ENCODE measurements around the gene CX3CL1. TPM values are rescaled to one million over a fixed set of nuclear protein-coding genes. Genes with fewer than 3 reads are reported as not detected.

Gene CX3CL1
- total RNA-seq, 2 experiments from 2014 or later = not detected

DNA sequence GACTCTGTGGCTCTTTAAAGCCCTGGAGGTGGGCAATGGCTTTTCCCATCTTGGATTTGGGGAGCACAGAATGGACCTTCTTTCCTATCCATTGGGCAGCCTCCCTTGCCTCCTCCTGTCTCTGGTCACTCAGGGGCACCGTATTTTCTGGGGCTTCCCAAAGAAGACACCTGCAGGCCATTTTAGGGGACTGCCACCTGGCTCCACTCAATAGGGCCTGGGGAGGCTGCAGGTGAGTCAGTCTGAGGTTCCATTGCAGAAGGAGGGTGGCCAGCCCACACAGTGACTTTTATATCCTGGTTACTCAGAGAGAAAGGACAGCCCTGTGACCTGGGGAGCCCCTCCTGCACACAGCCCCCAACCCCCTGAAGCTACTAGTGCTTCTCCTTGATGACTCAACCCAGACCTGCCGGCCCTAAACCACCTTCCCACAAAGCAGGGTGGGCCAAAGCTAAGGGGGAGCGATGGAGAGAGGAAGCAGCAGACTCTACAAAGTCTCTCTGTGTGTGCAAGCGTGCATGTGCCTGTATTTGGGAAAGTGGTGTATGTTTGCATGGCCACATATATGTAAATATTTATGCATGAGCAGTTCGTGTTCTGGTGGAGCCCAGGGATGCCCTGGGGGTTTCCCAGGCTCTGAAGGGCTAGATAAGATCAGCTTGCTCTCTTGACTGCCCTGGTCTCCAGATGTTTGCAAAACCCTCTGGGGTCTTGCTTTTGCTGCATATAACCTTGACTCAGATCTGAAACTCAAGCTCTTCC, 5.0 kb downstream of the CX3CL1 start:
- CTCF ChIA-PET (ENCODE audit: unreplicated experiment) = no interaction called here
- Histone ChIP-seq H4K20me1 (ENCODE audit: insufficient read depth, low read length) (no peaks in the 10 kb centered on the region), H3K79me2 (ENCODE audit: insufficient read depth, low read depth, low read length) (no peaks in the 10 kb centered on the region), H3K9me3 (ENCODE audit: low read length) (no peaks in the 10 kb centered on the region), H3K9me2 (ENCODE audit: insufficient read depth, low read length) (no peaks in the 10 kb centered on the region), H3K4me2 (ENCODE audit: low read length) (0 out of 2 replicates have a peak overlapping the region, but pooled peaks have one; percentile 4), H3K4me3 (ENCODE audit: low read depth, low read length, poor library complexity, severe bottlenecking) (no peak overlapping the region), H2AFZ (ENCODE audit: low read length) (peak overlapping the region; percentile 2; the same call in 1 of the 2 replicates), H3K4me1 (ENCODE audit: insufficient read depth, low read length, poor library complexity, severe bottlenecking) (peaks cover 4% of the 10 kb centered on the region), H3K27ac (ENCODE audit: low read depth, low read length, poor library complexity, severe bottlenecking) (no peak overlapping the region), H3K36me3 (ENCODE audit: insufficient read depth, low read length) (no peaks in the 10 kb centered on the region)
- intact Hi-C loops (cut with micrococcal nuclease; ENCODE audit: unreplicated experiment) = no loop called here
- TF ChIP-seq CTCF (conservative IDR thresholded peaks at IDR 0.05; ENCODE audit: low read length) (no peak), EZH2phosphoT487 (IDR thresholded peaks at IDR 0.05; ENCODE audit: borderline replicate concordance, low read depth, low read length) (no peak)
- DNase-seq (ENCODE audit: low spot score) = peak; percentile 8
- no TSS peak for BruUV-seq (replicated peaks)
- POLR2A ChIA-PET = no interaction called here

- H3K9me3 ChIP-seq (ENCODE audit: low read length) = no peaks in the 10 kb centered on the region
- intact Hi-C loops (cut with micrococcal nuclease; ENCODE audit: unreplicated experiment) = no loop called here
- H3K9me2 ChIP-seq (ENCODE audit: insufficient read depth, low read length) = no peaks in the 10 kb centered on the region
- ChIA-PET POLR2A (no interaction called here), CTCF (ENCODE audit: unreplicated experiment) (no interaction called here)
- no peak overlapping the region for H3K4me2 ChIP-seq (ENCODE audit: low read length)
- no peak overlapping the region for H3K4me3 ChIP-seq (ENCODE audit: low read depth, low read length, poor library complexity, severe bottlenecking)
- DNase-seq (ENCODE audit: low spot score) = no peak
- no peak overlapping the region for H3K27ac ChIP-seq (ENCODE audit: low read depth, low read length, poor library complexity, severe bottlenecking)
- no peaks in the 10 kb centered on the region for H3K36me3 ChIP-seq (ENCODE audit: insufficient read depth, low read length)
- peaks cover 10% of the 10 kb centered on the region for H3K4me1 ChIP-seq (ENCODE audit: insufficient read depth, low read length, poor library complexity, severe bottlenecking)
- H3K79me2 ChIP-seq (ENCODE audit: insufficient read depth, low read depth, low read length) = no peaks in the 10 kb centered on the region
- no TSS peak for BruUV-seq (replicated peaks)
- H2AFZ ChIP-seq (ENCODE audit: low read length) = no peak overlapping the region
- TF ChIP-seq EZH2phosphoT487 (IDR thresholded peaks at IDR 0.05; ENCODE audit: borderline replicate concordance, low read depth, low read length) (no peak), CTCF (conservative IDR thresholded peaks at IDR 0.05; ENCODE audit: low read length) (no peak)
- H4K20me1 ChIP-seq (ENCODE audit: insufficient read depth, low read length) = no peaks in the 10 kb centered on the region
Observed at GRCh38 chr16:57379579-57379978, 7.3 kb downstream of the CX3CL1 start.

All from OCI-LY7 (cell line).